ENCODE results near the gene NFATC1.

- TF ChIP-seq CTCF (IDR thresholded peaks at IDR 0.05) (no peak), EP300 (IDR thresholded peaks at IDR 0.05) (no peak)
Measured at GRCh38 chr18:79404567-79404910, 8.8 kb downstream of the NFATC1 start.
